Endothelial cell of umbilical vein (primary cell): Measurements from ENCODE around the gene ANTXRL. TPM values are rescaled to one million over a fixed set of nuclear protein-coding genes. Genes with fewer than 3 reads are reported as not detected.

ENCODE experiments used
- BruUV-seq: library from RNA; stranded (reverse); fragments of 400-500 nt; replicated peaks from 2 replicates; lab custom pipeline; 2021; lab: Mats Ljungman, UMichigan
- CTCF ChIA-PET: fragments of 300-600, 350-600 bp; sonication (Branson Sonifier 250); formaldehyde crosslinking; loops from one replicate; lab custom pipeline; 2021; ENCODE audit warnings: antibody characterized with exemption, inconsistent platforms; lab: Charles Lee
- POLR2A ChIA-PET: fragments of 300-600, 350-600 bp; sonication (Branson Sonifier 250); formaldehyde crosslinking; loops from one replicate; lab custom pipeline; 2021; ENCODE audit warnings: antibody characterized with exemption, inconsistent platforms; lab: Charles Lee
- DNase-seq: peaks from one replicate; pipeline ENCODE4 v3.0.0-alpha.2; 2011; ENCODE audit warnings: low read depth, low spot score
- FAIRE-seq: peaks from 2 replicates; lab custom pipeline; 2011; peaks lifted over from hg19 to GRCh38; lab: Jason Lieb, UNC
- H2AFZ ChIP-seq: 2 replicates; pipeline ENCODE4 v1.6.0; 2012; ENCODE audit warnings: low read depth, low read length, control low read depth, inconsistent platforms
- H3K27ac ChIP-seq: 2 replicates; pipeline ENCODE4 v1.5.1; 2011; ENCODE audit warnings: low read depth, mild to moderate bottlenecking, control low read depth, low read length, moderate library complexity; ENCODE audit not compliant: insufficient read depth
- H3K27me3 ChIP-seq, 2 experiments: 2 replicates each; pipeline versions ENCODE4 v1.6.0 to v1.6.1; 2011; ENCODE audit warnings: low read length in 2 of 2, mixed read lengths in 1 of 2; ENCODE audit not compliant: control insufficient read depth in 2 of 2, insufficient read depth in 2 of 2
- H3K36me3 ChIP-seq, 2 experiments: 2 replicates in 1 of 2; 3 replicates in 1 of 2; pipeline ENCODE4 v1.5.1; 2011; ENCODE audit warnings: low read length in 2 of 2, mild to moderate bottlenecking in 1 of 2, moderate library complexity in 1 of 2; ENCODE audit not compliant: control insufficient read depth in 2 of 2, insufficient read depth in 2 of 2; ENCODE audit errors: extremely low read depth in 1 of 2
- H3K4me1 ChIP-seq: 3 replicates; pipeline ENCODE4 v1.5.1; 2011; ENCODE audit warnings: mild to moderate bottlenecking, low read length; ENCODE audit not compliant: control insufficient read depth, insufficient read depth; ENCODE audit errors: extremely low read depth
- H3K4me2 ChIP-seq: 2 replicates; pipeline ENCODE4 v1.6.1; 2011; ENCODE audit warnings: low read length, control low read depth, mixed read lengths; ENCODE audit not compliant: insufficient read depth
- H3K4me3 ChIP-seq, 3 experiments: fragments of 200-600 bp in 1 of 3; sonication (generic), shearing (Covaris generic) in 1 of 3; replicated peaks in 1 of 3; 2 replicates each; pipeline ENCODE4 v1.5.1; 2011 to 2016; ENCODE audit warnings: control low read depth in 3 of 3, low read length in 3 of 3, mild to moderate bottlenecking in 2 of 3, inconsistent platforms in 1 of 3, low read depth in 1 of 3, moderate library complexity in 1 of 3; ENCODE audit not compliant: insufficient read depth in 1 of 3
- H3K79me2 ChIP-seq: 2 replicates; pipeline ENCODE4 v1.6.0; 2012; ENCODE audit warnings: low read length, inconsistent platforms; ENCODE audit not compliant: control insufficient read depth, insufficient read depth
- H3K9ac ChIP-seq: replicated peaks from 2 replicates; pipeline ENCODE3; 2011; ENCODE audit warnings: low read length, control low read depth; ENCODE audit not compliant: insufficient read depth; ENCODE audit errors: extremely low read depth
- H3K9me1 ChIP-seq: replicated peaks from 3 replicates; pipeline ENCODE4 v1.6.0; 2011; ENCODE audit warnings: mild to moderate bottlenecking, low read length; ENCODE audit not compliant: control insufficient read depth, insufficient read depth; ENCODE audit errors: extremely low read depth
- H3K9me3 ChIP-seq: replicated peaks from 2 replicates; pipeline ENCODE4 v1.5.1; 2012; ENCODE audit warnings: low read length, inconsistent platforms; ENCODE audit not compliant: control insufficient read depth, insufficient read depth
- H4K20me1 ChIP-seq: replicated peaks from 2 replicates; pipeline ENCODE3; 2011; ENCODE audit warnings: mild to moderate bottlenecking, low read length; ENCODE audit not compliant: control insufficient read depth, insufficient read depth; ENCODE audit errors: extremely low read depth
- CTCF ChIP-seq, 2 donors: IDR thresholded peaks; 1 replicate in 1 of 2; 2 replicates in 1 of 2; pipeline ENCODE4 v1.5.1; 2011; ENCODE audit warnings: low read length in 2 of 2, mild to moderate bottlenecking in 2 of 2, moderate library complexity in 2 of 2, control low read depth in 1 of 2, inconsistent platforms in 1 of 2, low read depth in 1 of 2; ENCODE audit not compliant: insufficient read depth in 1 of 2; ENCODE audit errors: extremely low read depth in 1 of 2
- EZH2 ChIP-seq: IDR thresholded peaks from 2 replicates; pipeline ENCODE4 v1.6.1; 2012; ENCODE audit warnings: borderline replicate concordance, low read depth, mild to moderate bottlenecking, moderate library complexity, low read length, inconsistent platforms; ENCODE audit not compliant: severe bottlenecking
- FOS ChIP-seq: IDR thresholded peaks from 2 replicates; pipeline ENCODE4 v1.6.1; 2011; ENCODE audit warnings: mild to moderate bottlenecking, low read length, moderate library complexity, borderline replicate concordance; ENCODE audit not compliant: insufficient read depth
- GATA2 ChIP-seq: IDR thresholded peaks from 2 replicates; pipeline ENCODE4 v1.7.0; 2011; ENCODE audit warnings: low read depth, mild to moderate bottlenecking, moderate library complexity, mixed read lengths, low read length; ENCODE audit not compliant: insufficient read length, insufficient read depth
- JUN ChIP-seq: IDR thresholded peaks from 2 replicates; pipeline ENCODE4 v1.6.1; 2011; ENCODE audit warnings: borderline replicate concordance, low read depth; ENCODE audit not compliant: insufficient read length, insufficient read depth
- MAX ChIP-seq: IDR thresholded peaks from 2 replicates; pipeline ENCODE4 v1.6.1; 2011; ENCODE audit not compliant: insufficient read depth, insufficient read length
- MYC ChIP-seq: IDR thresholded peaks from one replicate; pipeline ENCODE4 v1.6.1; 2011; ENCODE audit warnings: mild to moderate bottlenecking, low read depth, low read length
- POLR2A ChIP-seq: IDR thresholded peaks from 2 replicates; pipeline ENCODE4 v1.6.1; 2012; ENCODE audit warnings: low read depth, mild to moderate bottlenecking, control low read depth, low read length
- POLR2AphosphoS5 ChIP-seq: IDR thresholded peaks from 2 replicates; pipeline ENCODE4 v1.6.1; 2012; ENCODE audit warnings: low read depth, mild to moderate bottlenecking, control low read depth, low read length, moderate library complexity; ENCODE audit not compliant: insufficient read depth
- dilution Hi-C: fragments of 300-500 bp; cut with MboI; formaldehyde crosslinking; loops from one replicate; pipeline ENCODE4 v1.15.0; 2019; ENCODE audit warnings: low sequenced_read_pairs; ENCODE audit not compliant: extremely low pct_ligation_motif_present
- intact Hi-C: fragments of 100-400 bp; cut with micrococcal nuclease; formaldehyde crosslinking; loops from one replicate; pipeline ENCODE4 v1.10.0; 2022
- polyA plus RNA-seq, 4 experiments: library from polyadenylated mRNA; depleted of rRNA in 3 of 4; stranded (reverse) in 3 of 4; unstranded in 1 of 4; fragments of >200 nt; gene quantifications; 2 replicates each; pipeline versions ENCODE4 v1.2.1 to v1.2.3, GENCODE V29; 2011 to 2012; ENCODE audit warnings: missing spikeins in 1 of 4
- total RNA-seq: library from RNA; stranded (reverse); gene quantifications from 2 replicates; pipeline ENCODE4 v1.2.3, GENCODE V29; 2021

Gene ANTXRL
- total and polyA plus RNA-seq, 2 donors (not counting 3 experiments of a cell fraction or from before 2014, with no cell fraction given) = not detected

GRCh38 chr10:46329690-46330016 is 42.9 kb downstream of the ANTXRL start:
- DNase-seq (no peak), FAIRE-seq (no peak)
- no peak overlapping the region for H3K9ac ChIP-seq
- no peaks in the 10 kb centered on the region for H4K20me1 ChIP-seq
- intact Hi-C loops = no loop called here
- H3K9me3 ChIP-seq = no peaks in the 10 kb centered on the region
- H3K4me2 ChIP-seq = no peak overlapping the region
- H2AFZ ChIP-seq = no peak overlapping the region
- H3K4me1 ChIP-seq = no peaks in the 10 kb centered on the region
- ChIA-PET POLR2A (no interaction called here), CTCF (interaction anchor here (1.1 kb wide), 1 partner anchor 11 kb away, joined by 4 read pairs; no protein-coding TSS in a partner anchor)
- no peaks in the 10 kb centered on the region for H3K36me3 ChIP-seq
- H3K27ac ChIP-seq = no peak overlapping the region
- H3K27me3 ChIP-seq = no peaks in the 10 kb centered on the region
- TF ChIP-seq EZH2 (no peak), GATA2 (no peak), FOS (no peak), CTCF (IDR thresholded peaks at IDR 0.05; ENCODE audit: extremely low read depth in 1 of 2, insufficient read depth in 1 of 2, low read depth in 1 of 2, low read length in 2 of 2) (no peak), MAX (no peak), MYC (no peak), POLR2A (no peak), JUN (no peak), POLR2AphosphoS5 (no peak)
- H3K4me3 ChIP-seq = no peak overlapping the region
- dilution Hi-C loops = no loop called here
- H3K9me1 ChIP-seq = no peaks in the 10 kb centered on the region
- BruUV-seq = no TSS peak
- H3K79me2 ChIP-seq = no peaks in the 10 kb centered on the region
